ENCODE measurements around the gene UBA7. TPM values are rescaled to one million over a fixed set of nuclear protein-coding genes. Genes with fewer than 3 reads are reported as not detected.

The UBA7 gene
- total RNA-seq, 1 experiment from 2014 or later = 3.8 TPM

GRCh38 chr3:49794926-49795905 lies 18.5 kb downstream of the UBA7 start:
- H3K4me1 Mint-ChIP-seq (ENCODE audit: insufficient read depth, unreplicated experiment) = peaks cover 12% of the 10 kb centered on the region
- CTCF ChIA-PET = interaction anchor here (0.6 to 2.3 kb wide), 3 partner anchors 8 to 47 kb away, joined by 3 to 6 read pairs (median 3); no protein-coding TSS in a partner anchor
- TF ChIP-seq CTCF (IDR thresholded peaks at IDR 0.05; ENCODE audit: unreplicated experiment) = no peak
- BruUV-seq (replicated peaks) = no TSS peak
- H3K36me3 Mint-ChIP-seq (ENCODE audit: insufficient read depth, unreplicated experiment) = peaks cover 7% of the 10 kb centered on the region
- no peak overlapping the region for H3K4me3 Mint-ChIP-seq (ENCODE audit: unreplicated experiment)
- H3K27me3 Mint-ChIP-seq (ENCODE audit: insufficient read depth, unreplicated experiment) = no peaks in the 10 kb centered on the region
- POLR2A ChIA-PET = no interaction called here
- H3K27ac Mint-ChIP-seq (ENCODE audit: low read depth, unreplicated experiment) = no peak overlapping the region
- DNase-seq (ENCODE audit: unreplicated experiment) = no peak
- H3K9me3 Mint-ChIP-seq (ENCODE audit: unreplicated experiment) = no peaks in the 10 kb centered on the region
- intact Hi-C loops (cut with micrococcal nuclease) = no loop called here

GRCh38 chr3:49794431-49794830 lies 19.3 kb downstream of the UBA7 start:
- CTCF ChIA-PET = interaction anchor here (2.3 kb wide), 1 partner anchor 45 kb away, joined by 6 read pairs; no protein-coding TSS in a partner anchor
- Mint-ChIP-seq H3K27ac (ENCODE audit: low read depth, unreplicated experiment) (no peak overlapping the region), H3K36me3 (ENCODE audit: insufficient read depth, unreplicated experiment) (peaks cover 7% of the 10 kb centered on the region), H3K27me3 (ENCODE audit: insufficient read depth, unreplicated experiment) (no peaks in the 10 kb centered on the region), H3K9me3 (ENCODE audit: unreplicated experiment) (no peaks in the 10 kb centered on the region), H3K4me3 (ENCODE audit: unreplicated experiment) (no peak overlapping the region), H3K4me1 (ENCODE audit: insufficient read depth, unreplicated experiment) (peaks cover 5% of the 10 kb centered on the region)
- no TSS peak for BruUV-seq (replicated peaks)
- intact Hi-C loops (cut with micrococcal nuclease) = no loop called here
- no peak for TF ChIP-seq CTCF (IDR thresholded peaks at IDR 0.05; ENCODE audit: unreplicated experiment)
- POLR2A ChIA-PET = no interaction called here
- DNase-seq (ENCODE audit: unreplicated experiment) = no peak

- intact Hi-C loops (cut with micrococcal nuclease) = no loop called here
- DNase-seq (ENCODE audit: unreplicated experiment) = no peak
- Mint-ChIP-seq H3K36me3 (ENCODE audit: insufficient read depth, unreplicated experiment) (peaks cover 7% of the 10 kb centered on the region), H3K27me3 (ENCODE audit: insufficient read depth, unreplicated experiment) (no peaks in the 10 kb centered on the region), H3K4me3 (ENCODE audit: unreplicated experiment) (no peak overlapping the region), H3K9me3 (ENCODE audit: unreplicated experiment) (no peaks in the 10 kb centered on the region), H3K4me1 (ENCODE audit: insufficient read depth, unreplicated experiment) (no peaks in the 10 kb centered on the region), H3K27ac (ENCODE audit: low read depth, unreplicated experiment) (no peak overlapping the region)
- POLR2A ChIA-PET = no interaction called here
- BruUV-seq (replicated peaks) = no TSS peak
- TF ChIP-seq CTCF (IDR thresholded peaks at IDR 0.05; ENCODE audit: unreplicated experiment) = no peak
- CTCF ChIA-PET = interaction anchor here (0.6 to 1.0 kb wide), 2 partner anchors 47 to 113 kb away, joined by 3 to 6 read pairs; no protein-coding TSS in a partner anchor
These were observed 20.2 kb downstream of the UBA7 start for GRCh38 chr3:49793486-49794085.
